Measurements from ENCODE around the gene PLK2.

- TF ChIP-seq CTCF (IDR thresholded peaks at IDR 0.05), result no peak
- no peak for TF ChIP-seq POLR2A (IDR thresholded peaks at IDR 0.05)
These were observed 10.0 kb upstream of the PLK2 start for GRCh38 chr5:58469896-58470295.
